ENCODE data around the gene MORN1. TPM values are rescaled to one million over a fixed set of nuclear protein-coding genes. Genes with fewer than 3 reads are reported as not detected.

MORN1 gene
- total RNA-seq, 6 experiments from 2014 or later, result 5.3 to 8.9 (median 6.9) TPM

GRCh38 chr1:2341706-2342383 lies 49.5 kb downstream of the MORN1 start:
- H3K4me1 Mint-ChIP-seq (ENCODE audit: low read depth), result no peaks in the 10 kb centered on the region
- peaks cover 18% of the 10 kb centered on the region for H3K27me3 Mint-ChIP-seq (ENCODE audit: insufficient read depth)
- TF ChIP-seq CTCF (IDR thresholded peaks at IDR 0.05), result no peak
- no peaks in the 10 kb centered on the region for H3K9me3 Mint-ChIP-seq
- no peak overlapping the region for H3K4me3 Mint-ChIP-seq
- H3K36me3 Mint-ChIP-seq (ENCODE audit: low read depth), result no peaks in the 10 kb centered on the region
- DNase-seq, result no peak
- H3K27ac Mint-ChIP-seq, result no peak overlapping the region

- Mint-ChIP-seq H3K27ac (no peak overlapping the region), H3K9me3 (no peaks in the 10 kb centered on the region), H3K27me3 (ENCODE audit: insufficient read depth) (peaks cover 19% of the 10 kb centered on the region), H3K36me3 (ENCODE audit: low read depth) (no peaks in the 10 kb centered on the region), H3K4me1 (ENCODE audit: low read depth) (no peaks in the 10 kb centered on the region), H3K4me3 (no peak overlapping the region)
- TF ChIP-seq CTCF (IDR thresholded peaks at IDR 0.05), result no peak
- no peak for DNase-seq
Observed at GRCh38 chr1:2340918-2341254, 50.5 kb downstream of the MORN1 start.

GRCh38 chr1:2340086-2340917 lies 51.1 kb downstream of the MORN1 start:
- Mint-ChIP-seq H3K4me1 (ENCODE audit: low read depth) (no peaks in the 10 kb centered on the region), H3K36me3 (ENCODE audit: low read depth) (no peaks in the 10 kb centered on the region), H3K9me3 (no peaks in the 10 kb centered on the region), H3K27ac (no peak overlapping the region), H3K4me3 (no peak overlapping the region), H3K27me3 (ENCODE audit: insufficient read depth) (peaks cover 17% of the 10 kb centered on the region)
- no peak for TF ChIP-seq CTCF (IDR thresholded peaks at IDR 0.05)
- no peak for DNase-seq

- Mint-ChIP-seq H3K4me3 (no peak overlapping the region), H3K27ac (no peak overlapping the region), H3K27me3 (ENCODE audit: insufficient read depth) (peaks cover 16% of the 10 kb centered on the region), H3K36me3 (ENCODE audit: low read depth) (no peaks in the 10 kb centered on the region), H3K4me1 (ENCODE audit: low read depth) (no peaks in the 10 kb centered on the region), H3K9me3 (no peaks in the 10 kb centered on the region)
- no peak for DNase-seq
- no peak for TF ChIP-seq CTCF (IDR thresholded peaks at IDR 0.05)
Observed at GRCh38 chr1:2339206-2340085, 51.9 kb downstream of the MORN1 start.

- no peak for TF ChIP-seq CTCF (IDR thresholded peaks at IDR 0.05)
Observed at GRCh38 chr1:2337501-2337900, 53.9 kb downstream of the MORN1 start.

More at GRCh38 chr1:2337501-2337900, 53.9 kb downstream of the MORN1 start:
- no peak overlapping the region for H3K27ac Mint-ChIP-seq
- H3K4me3 Mint-ChIP-seq, result no peak overlapping the region
- peaks cover 16% of the 10 kb centered on the region for H3K27me3 Mint-ChIP-seq (ENCODE audit: insufficient read depth)
- no peaks in the 10 kb centered on the region for H3K4me1 Mint-ChIP-seq (ENCODE audit: low read depth)
- H3K9me3 Mint-ChIP-seq, result no peaks in the 10 kb centered on the region
- DNase-seq, result no peak
- no peaks in the 10 kb centered on the region for H3K36me3 Mint-ChIP-seq (ENCODE audit: low read depth)
